ENCODE data around the gene CCDC196.
"Not testable (repeated sequence)": the region's sequence is repeated elsewhere in the genome, so short reads cannot be mapped to it uniquely, and the experiment has no call there.

The CCDC196 gene

GRCh38 chr14:66540038-66540437, 53.9 kb downstream of the CCDC196 start:
- in situ Hi-C loops (cut with MboI; ENCODE audit: low pct_unique_long_range_greater_than_20kb, low sequenced_read_pairs) = no loop called here
- DNase-seq = no peak

- DNase-seq = no peak
- in situ Hi-C loops (cut with MboI; ENCODE audit: low pct_unique_long_range_greater_than_20kb, low sequenced_read_pairs) = no loop called here
Observed at GRCh38 chr14:66541627-66542026, 55.5 kb downstream of the CCDC196 start.

DNA sequence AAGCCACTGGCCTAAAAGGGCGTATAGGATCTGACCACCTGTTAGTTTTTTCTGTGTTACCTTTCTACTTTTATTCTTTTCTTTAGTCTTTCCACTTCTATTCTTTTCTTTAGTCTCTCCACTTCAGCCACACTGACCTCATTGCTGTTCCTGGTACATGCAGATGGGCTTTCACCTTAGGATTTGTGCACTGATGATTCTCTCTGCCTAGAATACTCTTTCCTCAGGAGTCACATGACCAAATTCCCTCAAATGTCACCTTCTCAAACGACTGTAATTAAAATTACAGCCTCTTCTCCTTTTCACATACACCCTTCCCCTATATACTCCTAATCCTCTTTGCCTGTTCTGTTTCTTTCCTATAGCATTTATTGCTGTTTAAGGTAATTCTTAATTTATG, 57.8 kb downstream of the CCDC196 start:
- DNase-seq = no peak
- in situ Hi-C loops (cut with MboI; ENCODE audit: low pct_unique_long_range_greater_than_20kb, low sequenced_read_pairs) = no loop called here

- DNase-seq; in situ Hi-C loops (cut with MboI; ENCODE audit: low pct_unique_long_range_greater_than_20kb, low sequenced_read_pairs): not testable (repeated sequence)
Observed at GRCh38 chr14:66545191-66545590, 59.0 kb downstream of the CCDC196 start.

DNA sequence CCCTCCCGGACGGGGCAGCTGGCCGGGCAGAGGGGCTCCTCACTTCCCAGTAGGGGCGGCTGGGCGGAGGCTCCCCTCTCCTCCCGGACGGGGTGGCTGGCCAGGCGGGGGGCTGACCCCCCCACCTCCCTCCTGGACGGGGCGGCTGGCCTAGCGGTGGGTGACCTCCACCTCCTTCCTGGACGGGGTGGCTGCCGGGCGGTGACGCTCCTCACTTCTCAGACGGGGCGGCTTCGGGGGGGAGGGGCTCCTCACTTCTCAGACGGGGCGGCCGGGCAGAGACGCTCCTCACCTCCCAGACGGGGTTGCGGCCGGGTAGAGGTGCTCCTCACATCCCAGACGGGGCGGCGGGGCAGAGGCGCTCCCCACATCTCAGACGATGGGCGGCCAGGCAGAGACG, 59.6 kb downstream of the CCDC196 start:
- DNase-seq; in situ Hi-C loops (cut with MboI; ENCODE audit: low pct_unique_long_range_greater_than_20kb, low sequenced_read_pairs): not testable (repeated sequence)

Data from KBM-7 (cell line).